ENCODE measurements around the gene TRMT2A. TPM values are rescaled to one million over a fixed set of nuclear protein-coding genes. Genes with fewer than 3 reads are reported as not detected.

The TRMT2A gene
- polyA plus RNA-seq, 1 donor (not counting 4 experiments of a cell fraction or from before 2014, with no cell fraction given) = 18.3 TPM

DNA sequence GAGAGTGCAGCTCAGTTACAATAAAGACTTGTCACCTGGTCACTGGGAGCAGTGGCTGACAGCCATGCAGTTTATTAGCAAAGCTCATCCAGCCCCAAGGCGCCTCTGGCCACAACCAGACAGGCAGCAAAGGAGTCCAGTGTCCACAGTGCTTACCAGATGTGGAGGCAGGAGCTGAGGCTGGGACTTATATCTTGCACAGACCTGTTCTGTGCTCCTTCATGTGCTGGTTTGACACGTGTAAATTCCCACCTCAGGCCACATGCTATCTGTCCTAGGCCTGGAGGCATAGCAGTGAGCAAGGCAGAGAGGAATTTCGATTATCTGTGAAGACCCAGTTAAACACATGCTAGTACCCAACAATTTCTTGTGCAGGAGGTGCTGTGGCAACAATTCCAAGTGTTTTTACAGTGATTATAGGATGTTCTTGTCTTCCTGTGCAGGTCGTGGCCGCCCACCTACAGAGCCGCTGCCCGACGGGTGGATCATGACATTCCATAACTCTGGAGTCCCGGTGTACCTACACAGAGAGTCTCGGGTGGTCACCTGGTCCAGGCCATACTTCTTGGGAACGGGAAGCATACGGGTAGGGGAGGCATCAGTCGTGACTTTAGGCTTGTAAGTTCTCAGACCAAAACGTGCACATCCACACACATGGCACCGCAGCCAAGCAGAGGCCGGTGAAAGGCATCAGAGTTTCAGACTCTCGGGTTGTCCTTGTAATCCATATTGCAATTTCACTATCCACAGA lies 27.6 kb downstream of the TRMT2A start:
- FAIRE-seq = no peak
- DNase-seq (ENCODE audit: low read depth, low spot score) = no peak

DNA sequence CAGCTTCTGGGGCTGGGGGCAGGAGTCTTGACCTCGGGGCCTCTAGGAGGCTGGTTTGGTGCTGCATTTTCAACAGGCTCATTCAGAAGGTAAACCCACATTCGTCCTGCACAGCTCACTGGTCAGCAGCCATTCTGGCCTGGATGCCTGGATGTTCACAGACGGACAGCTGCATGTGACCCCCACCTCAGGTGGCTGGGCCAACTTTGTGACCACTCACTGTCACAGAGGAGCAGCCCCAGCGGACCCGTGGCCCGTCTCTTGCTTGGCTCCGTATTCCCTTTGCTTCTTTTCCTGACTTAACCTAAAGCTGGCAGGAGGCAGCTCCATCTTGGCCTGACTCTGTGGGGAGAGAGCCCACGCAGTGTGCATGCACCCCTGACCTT lies 28.8 kb downstream of the TRMT2A start:
- dilution Hi-C loops (cut with MboI; ENCODE audit: extremely low pct_ligation_motif_present, low sequenced_read_pairs) = no loop called here
- Histone ChIP-seq H3K79me2 (ENCODE audit: control insufficient read depth, insufficient read depth, low read length) (peaks cover 45% of the 10 kb centered on the region), H4K20me1 (ENCODE audit: control insufficient read depth, extremely low read depth, insufficient read depth, low read length) (peaks cover 13% of the 10 kb centered on the region), H3K27me3 (ENCODE audit: control insufficient read depth, extremely low read depth, insufficient read depth, low read length) (no peaks in the 10 kb centered on the region), H3K9me3 (ENCODE audit: control insufficient read depth, low read depth, low read length) (no peaks in the 10 kb centered on the region), H3K9me1 (ENCODE audit: control insufficient read depth, extremely low read depth, insufficient read depth, low read length) (no peaks in the 10 kb centered on the region), H3K4me3 (ENCODE audit: control insufficient read depth in 2 of 3, extremely low read depth in 1 of 3, insufficient read depth in 2 of 3, low read depth in 1 of 3, low read length in 3 of 3) (no peak overlapping the region), H3K4me2 (ENCODE audit: control insufficient read depth, extremely low read depth, insufficient read depth, low read depth, low read length) (no peak overlapping the region), H2AFZ (ENCODE audit: control insufficient read depth, low read length) (no peak overlapping the region), H3K36me3 (ENCODE audit: control insufficient read depth in 2 of 2, extremely low read depth in 1 of 2, insufficient read depth in 2 of 2, low read length in 2 of 2) (peaks cover 48 to 65% of the 10 kb centered on the region in 2 experiments), H3K4me1 (ENCODE audit: control insufficient read depth, extremely low read depth, insufficient read depth, low read length) (peaks cover 2% of the 10 kb centered on the region), H3K9ac (ENCODE audit: control insufficient read depth, extremely low read depth, insufficient read depth, low read length) (no peak overlapping the region), H3K27ac (ENCODE audit: control insufficient read depth, insufficient read depth, low read length) (no peak overlapping the region)
- DNase-seq (ENCODE audit: low read depth, low spot score) = no peak
- no peak for FAIRE-seq
- TF ChIP-seq EZH2 (IDR thresholded peaks at IDR 0.05; ENCODE audit: low read length) = no peak
- TF ChIP-seq, protein P1, sequence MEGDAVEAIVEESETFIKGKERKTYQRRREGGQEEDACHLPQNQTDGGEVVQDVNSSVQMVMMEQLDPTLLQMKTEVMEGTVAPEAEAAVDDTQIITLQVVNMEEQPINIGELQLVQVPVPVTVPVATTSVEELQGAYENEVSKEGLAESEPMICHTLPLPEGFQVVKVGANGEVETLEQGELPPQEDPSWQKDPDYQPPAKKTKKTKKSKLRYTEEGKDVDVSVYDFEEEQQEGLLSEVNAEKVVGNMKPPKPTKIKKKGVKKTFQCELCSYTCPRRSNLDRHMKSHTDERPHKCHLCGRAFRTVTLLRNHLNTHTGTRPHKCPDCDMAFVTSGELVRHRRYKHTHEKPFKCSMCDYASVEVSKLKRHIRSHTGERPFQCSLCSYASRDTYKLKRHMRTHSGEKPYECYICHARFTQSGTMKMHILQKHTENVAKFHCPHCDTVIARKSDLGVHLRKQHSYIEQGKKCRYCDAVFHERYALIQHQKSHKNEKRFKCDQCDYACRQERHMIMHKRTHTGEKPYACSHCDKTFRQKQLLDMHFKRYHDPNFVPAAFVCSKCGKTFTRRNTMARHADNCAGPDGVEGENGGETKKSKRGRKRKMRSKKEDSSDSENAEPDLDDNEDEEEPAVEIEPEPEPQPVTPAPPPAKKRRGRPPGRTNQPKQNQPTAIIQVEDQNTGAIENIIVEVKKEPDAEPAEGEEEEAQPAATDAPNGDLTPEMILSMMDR (optimal IDR thresholded peaks at IDR 0.05 in 1 of 3, IDR thresholded peaks at IDR 0.05 in 1 of 3, conservative IDR thresholded peaks at IDR 0.05 in 1 of 3; ENCODE audit: extremely low read depth in 1 of 3, insufficient read depth in 2 of 3, low read length in 3 of 3) = no peak

More for the DNA sequence above, 27.6 kb downstream of the TRMT2A start:
- no peak for TF ChIP-seq EZH2 (IDR thresholded peaks at IDR 0.05; ENCODE audit: low read length)
- TF ChIP-seq, protein P1 (optimal IDR thresholded peaks at IDR 0.05 in 1 of 3, IDR thresholded peaks at IDR 0.05 in 1 of 3, conservative IDR thresholded peaks at IDR 0.05 in 1 of 3; ENCODE audit: extremely low read depth in 1 of 3, insufficient read depth in 2 of 3, low read length in 3 of 3) = no peak
- H4K20me1 ChIP-seq (ENCODE audit: control insufficient read depth, extremely low read depth, insufficient read depth, low read length) = peaks cover 9% of the 10 kb centered on the region
- peaks cover 58 to 69% of the 10 kb centered on the region in 2 experiments for H3K36me3 ChIP-seq (ENCODE audit: control insufficient read depth in 2 of 2, extremely low read depth in 1 of 2, insufficient read depth in 2 of 2, low read length in 2 of 2)
- H3K9me1 ChIP-seq (ENCODE audit: control insufficient read depth, extremely low read depth, insufficient read depth, low read length) = no peaks in the 10 kb centered on the region
- H3K4me3 ChIP-seq (ENCODE audit: control insufficient read depth in 2 of 3, extremely low read depth in 1 of 3, insufficient read depth in 2 of 3, low read depth in 1 of 3, low read length in 3 of 3) = no peak overlapping the region
- no peak overlapping the region for H3K27ac ChIP-seq (ENCODE audit: control insufficient read depth, insufficient read depth, low read length)
- dilution Hi-C loops (cut with MboI; ENCODE audit: extremely low pct_ligation_motif_present, low sequenced_read_pairs) = no loop called here
- no peak overlapping the region for H3K9ac ChIP-seq (ENCODE audit: control insufficient read depth, extremely low read depth, insufficient read depth, low read length)
- no peak overlapping the region for H2AFZ ChIP-seq (ENCODE audit: control insufficient read depth, low read length)
- H3K4me1 ChIP-seq (ENCODE audit: control insufficient read depth, extremely low read depth, insufficient read depth, low read length) = no peaks in the 10 kb centered on the region
- no peak overlapping the region for H3K4me2 ChIP-seq (ENCODE audit: control insufficient read depth, extremely low read depth, insufficient read depth, low read depth, low read length)
- H3K79me2 ChIP-seq (ENCODE audit: control insufficient read depth, insufficient read depth, low read length) = peaks cover 39% of the 10 kb centered on the region
- H3K27me3 ChIP-seq (ENCODE audit: control insufficient read depth, extremely low read depth, insufficient read depth, low read length) = no peaks in the 10 kb centered on the region
- H3K9me3 ChIP-seq (ENCODE audit: control insufficient read depth, low read depth, low read length) = no peaks in the 10 kb centered on the region

All from keratinocyte (primary cell).